Measurements from ENCODE around the gene STK32C.

The STK32C gene

GRCh38 chr10:132178672-132179545, 128.8 kb downstream of the STK32C start:
- no peak for DNase-seq
- no peak overlapping the region for H3K9ac ChIP-seq (ENCODE audit: low read length)
- H3K27me3 ChIP-seq (ENCODE audit: insufficient read depth, low read length, poor library complexity): no peaks in the 10 kb centered on the region
- no peak overlapping the region for H4K8ac ChIP-seq (ENCODE audit: low read depth, low read length)
- H3K4me1 ChIP-seq (ENCODE audit: control insufficient read depth, low read depth, low read length): no peaks in the 10 kb centered on the region
- H2BK15ac ChIP-seq (replicated peaks; ENCODE audit: low read depth): no peak overlapping the region
- no peak overlapping the region for H3K27ac ChIP-seq (ENCODE audit: low read depth, low read length)
- no peak overlapping the region for H2AK5ac ChIP-seq (ENCODE audit: low read length)
- no peak overlapping the region for H2BK5ac ChIP-seq (ENCODE audit: low read length)
- no CpG with 5 or more reads among the region's 23 CpGs for WGBS (ENCODE audit: extremely low coverage, insufficient coverage, low lambda C conversion rate)
- H3K4me3 ChIP-seq (ENCODE audit: low read length): no peak overlapping the region
- no peak overlapping the region for H3K56ac ChIP-seq (ENCODE audit: low read length)
- H3K79me1 ChIP-seq (ENCODE audit: low read length): no peaks in the 10 kb centered on the region
- no peaks in the 10 kb centered on the region for H3K36me3 ChIP-seq (ENCODE audit: control insufficient read depth, insufficient read depth, low read length)
- H4K5ac ChIP-seq (ENCODE audit: low read length): no peak overlapping the region
- no peak overlapping the region for H3K4ac ChIP-seq (ENCODE audit: low read depth, low read length)
- no peaks in the 10 kb centered on the region for H3K79me2 ChIP-seq (ENCODE audit: control insufficient read depth, insufficient read depth, low read length)
- H3K4me2 ChIP-seq (ENCODE audit: low read length): no peak overlapping the region
- H2BK120ac ChIP-seq (ENCODE audit: low read depth, low read length): no peak overlapping the region
- no peak overlapping the region for H3K18ac ChIP-seq (ENCODE audit: low read length)
- H3K23ac ChIP-seq (ENCODE audit: low read length): no peak overlapping the region

GRCh38 chr10:132178046-132178445, 129.7 kb downstream of the STK32C start:
- no peak for DNase-seq
- no peak overlapping the region for H2BK120ac ChIP-seq (ENCODE audit: low read depth, low read length)

GRCh38 chr10:132176623-132177500, 130.9 kb downstream of the STK32C start:
- H3K79me1 ChIP-seq (ENCODE audit: low read length): no peaks in the 10 kb centered on the region
- no peak overlapping the region for H4K8ac ChIP-seq (ENCODE audit: low read depth, low read length)
- WGBS (ENCODE audit: extremely low coverage, insufficient coverage, low lambda C conversion rate): no CpG with 5 or more reads among the region's 19 CpGs
- H3K27me3 ChIP-seq (ENCODE audit: insufficient read depth, low read length, poor library complexity): no peaks in the 10 kb centered on the region
- H4K5ac ChIP-seq (ENCODE audit: low read length): no peak overlapping the region
- no peak overlapping the region for H2BK5ac ChIP-seq (ENCODE audit: low read length)
- no peak overlapping the region for H2BK15ac ChIP-seq (replicated peaks; ENCODE audit: low read depth)
- H3K23ac ChIP-seq (ENCODE audit: low read length): no peak overlapping the region
- H3K4me1 ChIP-seq (ENCODE audit: control insufficient read depth, low read depth, low read length): no peaks in the 10 kb centered on the region
- no peak overlapping the region for H2AK5ac ChIP-seq (ENCODE audit: low read length)
- no peak overlapping the region for H3K56ac ChIP-seq (ENCODE audit: low read length)
- H3K18ac ChIP-seq (ENCODE audit: low read length): no peak overlapping the region
- no peak overlapping the region for H3K9ac ChIP-seq (ENCODE audit: low read length)
- no peak overlapping the region for H3K4me2 ChIP-seq (ENCODE audit: low read length)
- no peak overlapping the region for H3K4me3 ChIP-seq (ENCODE audit: low read length)
- H3K36me3 ChIP-seq (ENCODE audit: control insufficient read depth, insufficient read depth, low read length): no peaks in the 10 kb centered on the region
- H3K27ac ChIP-seq (ENCODE audit: low read depth, low read length): no peak overlapping the region
- no peak overlapping the region for H3K4ac ChIP-seq (ENCODE audit: low read depth, low read length)
- H2BK120ac ChIP-seq (ENCODE audit: low read depth, low read length): no peak overlapping the region
- DNase-seq: no peak
- no peaks in the 10 kb centered on the region for H3K79me2 ChIP-seq (ENCODE audit: control insufficient read depth, insufficient read depth, low read length)

More at GRCh38 chr10:132178046-132178445, 129.7 kb downstream of the STK32C start:
- H4K5ac ChIP-seq (ENCODE audit: low read length): no peak overlapping the region
- no peak overlapping the region for H2BK15ac ChIP-seq (replicated peaks; ENCODE audit: low read depth)
- WGBS (ENCODE audit: extremely low coverage, insufficient coverage, low lambda C conversion rate): no CpG with 5 or more reads among the region's 6 CpGs
- H3K9ac ChIP-seq (ENCODE audit: low read length): no peak overlapping the region
- no peak overlapping the region for H3K4me3 ChIP-seq (ENCODE audit: low read length)
- H3K4me2 ChIP-seq (ENCODE audit: low read length): no peak overlapping the region
- no peak overlapping the region for H4K8ac ChIP-seq (ENCODE audit: low read depth, low read length)
- H3K18ac ChIP-seq (ENCODE audit: low read length): no peak overlapping the region
- no peak overlapping the region for H3K23ac ChIP-seq (ENCODE audit: low read length)
- no peaks in the 10 kb centered on the region for H3K36me3 ChIP-seq (ENCODE audit: control insufficient read depth, insufficient read depth, low read length)
- H3K4ac ChIP-seq (ENCODE audit: low read depth, low read length): no peak overlapping the region
- no peaks in the 10 kb centered on the region for H3K79me1 ChIP-seq (ENCODE audit: low read length)
- H3K4me1 ChIP-seq (ENCODE audit: control insufficient read depth, low read depth, low read length): no peaks in the 10 kb centered on the region
- H2BK5ac ChIP-seq (ENCODE audit: low read length): no peak overlapping the region
- no peaks in the 10 kb centered on the region for H3K27me3 ChIP-seq (ENCODE audit: insufficient read depth, low read length, poor library complexity)
- no peak overlapping the region for H2AK5ac ChIP-seq (ENCODE audit: low read length)
- no peak overlapping the region for H3K56ac ChIP-seq (ENCODE audit: low read length)
- no peak overlapping the region for H3K27ac ChIP-seq (ENCODE audit: low read depth, low read length)
- H3K79me2 ChIP-seq (ENCODE audit: control insufficient read depth, insufficient read depth, low read length): no peaks in the 10 kb centered on the region

- no peak overlapping the region for H4K8ac ChIP-seq (ENCODE audit: low read depth, low read length)
- H2AK5ac ChIP-seq (ENCODE audit: low read length): no peak overlapping the region
- H2BK5ac ChIP-seq (ENCODE audit: low read length): no peak overlapping the region
- H3K56ac ChIP-seq (ENCODE audit: low read length): no peak overlapping the region
- no peaks in the 10 kb centered on the region for H3K79me2 ChIP-seq (ENCODE audit: control insufficient read depth, insufficient read depth, low read length)
- H3K36me3 ChIP-seq (ENCODE audit: control insufficient read depth, insufficient read depth, low read length): no peaks in the 10 kb centered on the region
- no peaks in the 10 kb centered on the region for H3K27me3 ChIP-seq (ENCODE audit: insufficient read depth, low read length, poor library complexity)
- no peak overlapping the region for H3K27ac ChIP-seq (ENCODE audit: low read depth, low read length)
- H3K18ac ChIP-seq (ENCODE audit: low read length): no peak overlapping the region
- no peak overlapping the region for H3K4ac ChIP-seq (ENCODE audit: low read depth, low read length)
- no peak overlapping the region for H2BK15ac ChIP-seq (replicated peaks; ENCODE audit: low read depth)
- H3K4me1 ChIP-seq (ENCODE audit: control insufficient read depth, low read depth, low read length): no peaks in the 10 kb centered on the region
- DNase-seq: no peak
- no peak overlapping the region for H3K4me2 ChIP-seq (ENCODE audit: low read length)
- no peaks in the 10 kb centered on the region for H3K79me1 ChIP-seq (ENCODE audit: low read length)
- WGBS (ENCODE audit: extremely low coverage, insufficient coverage, low lambda C conversion rate): no CpG with 5 or more reads among the region's 16 CpGs
- no peak overlapping the region for H3K4me3 ChIP-seq (ENCODE audit: low read length)
- H3K23ac ChIP-seq (ENCODE audit: low read length): no peak overlapping the region
- no peak overlapping the region for H3K9ac ChIP-seq (ENCODE audit: low read length)
- no peak overlapping the region for H2BK120ac ChIP-seq (ENCODE audit: low read depth, low read length)
- no peak overlapping the region for H4K5ac ChIP-seq (ENCODE audit: low read length)
Measured at GRCh38 chr10:132175907-132176581, 131.7 kb downstream of the STK32C start.

- no peak overlapping the region for H3K4ac ChIP-seq (ENCODE audit: low read depth, low read length)
- H3K4me1 ChIP-seq (ENCODE audit: control insufficient read depth, low read depth, low read length): no peaks in the 10 kb centered on the region
- no CpG with 5 or more reads among the region's 6 CpGs for WGBS (ENCODE audit: extremely low coverage, insufficient coverage, low lambda C conversion rate)
- no peak overlapping the region for H3K56ac ChIP-seq (ENCODE audit: low read length)
- no peaks in the 10 kb centered on the region for H3K27me3 ChIP-seq (ENCODE audit: insufficient read depth, low read length, poor library complexity)
- no peak overlapping the region for H2BK120ac ChIP-seq (ENCODE audit: low read depth, low read length)
- no peak overlapping the region for H4K5ac ChIP-seq (ENCODE audit: low read length)
- no peaks in the 10 kb centered on the region for H3K36me3 ChIP-seq (ENCODE audit: control insufficient read depth, insufficient read depth, low read length)
- no peak overlapping the region for H2AK5ac ChIP-seq (ENCODE audit: low read length)
- no peaks in the 10 kb centered on the region for H3K79me2 ChIP-seq (ENCODE audit: control insufficient read depth, insufficient read depth, low read length)
- H3K9ac ChIP-seq (ENCODE audit: low read length): no peak overlapping the region
- H3K4me3 ChIP-seq (ENCODE audit: low read length): no peak overlapping the region
- H3K18ac ChIP-seq (ENCODE audit: low read length): no peak overlapping the region
- H4K8ac ChIP-seq (ENCODE audit: low read depth, low read length): no peak overlapping the region
- H3K27ac ChIP-seq (ENCODE audit: low read depth, low read length): no peak overlapping the region
- DNase-seq: no peak
- H3K79me1 ChIP-seq (ENCODE audit: low read length): no peaks in the 10 kb centered on the region
- no peak overlapping the region for H2BK5ac ChIP-seq (ENCODE audit: low read length)
- no peak overlapping the region for H2BK15ac ChIP-seq (replicated peaks; ENCODE audit: low read depth)
- H3K23ac ChIP-seq (ENCODE audit: low read length): no peak overlapping the region
- H3K4me2 ChIP-seq (ENCODE audit: low read length): no peak overlapping the region
Measured at GRCh38 chr10:132175408-132175807, 132.3 kb downstream of the STK32C start.
